Mesendoderm (in vitro differentiated cells): ENCODE results near the gene ROBO2.

Source experiments
- DNase-seq: peaks from one replicate; pipeline ENCODE4 v3.0.0; 2013
- H2AK5ac ChIP-seq: 2 replicates; pipeline ENCODE4 v1.6.1; 2013; ENCODE audit warnings: low read length, inconsistent platforms
- H2BK120ac ChIP-seq: 2 replicates; pipeline ENCODE4 v1.6.1; 2013; ENCODE audit warnings: low read depth, mild to moderate bottlenecking, low read length, moderate library complexity, mixed read lengths
- H2BK15ac ChIP-seq: replicated peaks from 2 replicates; pipeline ENCODE4 v1.6.1; 2013; ENCODE audit warnings: low read depth, mild to moderate bottlenecking, moderate library complexity
- H2BK5ac ChIP-seq: 2 replicates; pipeline ENCODE4 v1.6.1; 2013; ENCODE audit warnings: low read length, inconsistent platforms
- H3K18ac ChIP-seq: 2 replicates; pipeline ENCODE4 v1.6.1; 2013; ENCODE audit warnings: mild to moderate bottlenecking, low read length, mixed read lengths
- H3K23ac ChIP-seq: one replicate; pipeline ENCODE4 v1.6.1; 2013; ENCODE audit warnings: low read length
- H3K27ac ChIP-seq: 2 replicates; pipeline ENCODE4 v1.5.1; 2013; ENCODE audit warnings: low read depth, mild to moderate bottlenecking, inconsistent platforms, low read length, moderate library complexity
- H3K27me3 ChIP-seq: 2 replicates; pipeline ENCODE4 v1.6.1; 2013; ENCODE audit warnings: low read length, control low read depth, mild to moderate bottlenecking, inconsistent platforms; ENCODE audit not compliant: insufficient read depth, poor library complexity
- H3K36me3 ChIP-seq: 2 replicates; pipeline ENCODE4 v1.6.1; 2013; ENCODE audit warnings: low read length, inconsistent platforms; ENCODE audit not compliant: control insufficient read depth, insufficient read depth
- H3K4ac ChIP-seq: one replicate; pipeline ENCODE4 v1.6.1; 2013; ENCODE audit warnings: low read depth, mild to moderate bottlenecking, low read length, moderate library complexity
- H3K4me1 ChIP-seq: 2 replicates; pipeline ENCODE4 v1.6.1; 2013; ENCODE audit warnings: low read depth, low read length, inconsistent platforms; ENCODE audit not compliant: control insufficient read depth
- H3K4me2 ChIP-seq: 2 replicates; pipeline ENCODE4 v1.6.1; 2013; ENCODE audit warnings: low read length
- H3K4me3 ChIP-seq: 2 replicates; pipeline ENCODE4 v1.5.1; 2013; ENCODE audit warnings: mild to moderate bottlenecking, low read length
- H3K56ac ChIP-seq: one replicate; pipeline ENCODE4 v1.6.1; 2013; ENCODE audit warnings: low read length
- H3K79me1 ChIP-seq: 2 replicates; pipeline ENCODE4 v1.6.1; 2013; ENCODE audit warnings: low read length, inconsistent platforms
- H3K79me2 ChIP-seq: 2 replicates; pipeline ENCODE4 v1.6.1; 2013; ENCODE audit warnings: mild to moderate bottlenecking, low read length; ENCODE audit not compliant: control insufficient read depth, insufficient read depth
- H3K9ac ChIP-seq: 2 replicates; pipeline ENCODE4 v1.6.1; 2013; ENCODE audit warnings: low read length, inconsistent platforms
- H4K5ac ChIP-seq: one replicate; pipeline ENCODE4 v1.6.1; 2013; ENCODE audit warnings: low read length
- H4K8ac ChIP-seq: one replicate; pipeline ENCODE4 v1.6.1; 2013; ENCODE audit warnings: low read depth, mild to moderate bottlenecking, control low read depth, low read length, moderate library complexity
- WGBS: extraction: QIAGEN DNeasy Blood & Tissue Kit; methylation state at CpG from one replicate; pipeline ENCODE4 v1.1.7; 2013; ENCODE audit warnings: low lambda C conversion rate, missing lambda C conversion rate; ENCODE audit not compliant: insufficient coverage; ENCODE audit errors: extremely low coverage; 5-methylcytosine and 5-hydroxymethylcytosine counted together

Gene ROBO2

GRCh38 chr3:77506384-77506783 is 466.5 kb downstream of the ROBO2 start:
- H2BK120ac ChIP-seq: no peak overlapping the region
- no peak for DNase-seq
- WGBS: no CpG with 5 or more reads among the region's 5 CpGs
- no peak overlapping the region for H2BK5ac ChIP-seq
- no peak overlapping the region for H3K27ac ChIP-seq
- no peak overlapping the region for H2AK5ac ChIP-seq
- no peaks in the 10 kb centered on the region for H3K27me3 ChIP-seq
- H3K18ac ChIP-seq: no peak overlapping the region
- no peak overlapping the region for H2BK15ac ChIP-seq
- no peak overlapping the region for H4K5ac ChIP-seq
- no peak overlapping the region for H3K9ac ChIP-seq
- no peaks in the 10 kb centered on the region for H3K79me1 ChIP-seq
- no peak overlapping the region for H3K4me3 ChIP-seq
- no peaks in the 10 kb centered on the region for H3K36me3 ChIP-seq
- H4K8ac ChIP-seq: no peak overlapping the region
- no peak overlapping the region for H3K23ac ChIP-seq
- no peak overlapping the region for H3K4ac ChIP-seq
- H3K56ac ChIP-seq: no peak overlapping the region
- no peaks in the 10 kb centered on the region for H3K79me2 ChIP-seq
- no peak overlapping the region for H3K4me2 ChIP-seq
- no peaks in the 10 kb centered on the region for H3K4me1 ChIP-seq

- no peaks in the 10 kb centered on the region for H3K27me3 ChIP-seq
- no peak overlapping the region for H4K5ac ChIP-seq
- H3K4me3 ChIP-seq: no peak overlapping the region
- no peaks in the 10 kb centered on the region for H3K4me1 ChIP-seq
- no peak overlapping the region for H3K23ac ChIP-seq
- H3K4me2 ChIP-seq: no peak overlapping the region
- no peak for DNase-seq
- no peak overlapping the region for H3K27ac ChIP-seq
- H3K36me3 ChIP-seq: no peaks in the 10 kb centered on the region
- H3K18ac ChIP-seq: no peak overlapping the region
- H2BK15ac ChIP-seq: no peak overlapping the region
- H3K56ac ChIP-seq: no peak overlapping the region
- no peak overlapping the region for H2BK5ac ChIP-seq
- WGBS: no CpG with 5 or more reads among the region's 5 CpGs
- H3K9ac ChIP-seq: no peak overlapping the region
- no peaks in the 10 kb centered on the region for H3K79me2 ChIP-seq
- H2BK120ac ChIP-seq: no peak overlapping the region
- H4K8ac ChIP-seq: no peak overlapping the region
- no peaks in the 10 kb centered on the region for H3K79me1 ChIP-seq
- H2AK5ac ChIP-seq: no peak overlapping the region
- no peak overlapping the region for H3K4ac ChIP-seq
Observed at GRCh38 chr3:77513542-77513941, 473.6 kb downstream of the ROBO2 start.

DNA sequence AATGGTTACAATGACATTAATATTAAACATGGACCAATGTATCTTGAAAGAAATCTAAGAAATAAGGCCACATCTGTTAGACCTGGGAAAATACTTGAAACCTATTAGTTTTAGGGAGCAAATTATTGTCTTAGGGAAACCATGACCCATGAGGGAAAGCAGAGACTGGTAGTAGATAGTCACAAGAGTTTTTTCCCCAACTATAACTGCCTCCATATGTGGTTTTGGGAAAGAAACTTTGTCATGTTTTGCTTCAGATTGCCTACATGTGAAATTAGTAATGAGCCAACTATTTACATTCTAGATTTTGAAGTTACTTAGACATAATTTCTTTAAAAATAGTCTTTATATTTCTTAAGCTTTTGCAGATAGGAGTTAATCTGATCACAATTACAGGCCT is 474.9 kb downstream of the ROBO2 start:
- no peak overlapping the region for H2BK5ac ChIP-seq
- H3K18ac ChIP-seq: no peak overlapping the region
- H3K56ac ChIP-seq: no peak overlapping the region
- H3K79me1 ChIP-seq: no peaks in the 10 kb centered on the region
- no peak overlapping the region for H2BK120ac ChIP-seq
- H3K4me1 ChIP-seq: no peaks in the 10 kb centered on the region
- H4K8ac ChIP-seq: no peak overlapping the region
- no peaks in the 10 kb centered on the region for H3K36me3 ChIP-seq
- no peaks in the 10 kb centered on the region for H3K79me2 ChIP-seq
- no peak overlapping the region for H3K9ac ChIP-seq
- no peak for DNase-seq
- no peaks in the 10 kb centered on the region for H3K27me3 ChIP-seq
- no peak overlapping the region for H3K23ac ChIP-seq
- no peak overlapping the region for H2BK15ac ChIP-seq
- H3K4me3 ChIP-seq: no peak overlapping the region
- H3K4me2 ChIP-seq: no peak overlapping the region
- H3K4ac ChIP-seq: no peak overlapping the region
- no peak overlapping the region for H2AK5ac ChIP-seq
- H4K5ac ChIP-seq: no peak overlapping the region
- H3K27ac ChIP-seq: no peak overlapping the region

GRCh38 chr3:77524463-77524862 is 484.6 kb downstream of the ROBO2 start:
- no peaks in the 10 kb centered on the region for H3K4me1 ChIP-seq
- H3K9ac ChIP-seq: no peak overlapping the region
- no peak overlapping the region for H3K4me3 ChIP-seq
- peak; percentile 30 for DNase-seq
- no peak overlapping the region for H3K4me2 ChIP-seq
- H2BK120ac ChIP-seq: no peak overlapping the region
- no peak overlapping the region for H4K8ac ChIP-seq
- H3K23ac ChIP-seq: no peak overlapping the region
- no peak overlapping the region for H2BK5ac ChIP-seq
- no CpG with 5 or more reads among the region's 3 CpGs for WGBS
- no peaks in the 10 kb centered on the region for H3K36me3 ChIP-seq
- no peak overlapping the region for H3K27ac ChIP-seq
- H3K79me2 ChIP-seq: no peaks in the 10 kb centered on the region
- no peak overlapping the region for H2AK5ac ChIP-seq
- no peaks in the 10 kb centered on the region for H3K79me1 ChIP-seq
- no peak overlapping the region for H2BK15ac ChIP-seq
- no peak overlapping the region for H3K4ac ChIP-seq
- H4K5ac ChIP-seq: no peak overlapping the region
- no peaks in the 10 kb centered on the region for H3K27me3 ChIP-seq
- no peak overlapping the region for H3K18ac ChIP-seq
- H3K56ac ChIP-seq: no peak overlapping the region

- Histone ChIP-seq H2BK120ac (no peak overlapping the region), H4K5ac (no peak overlapping the region), H2BK5ac (no peak overlapping the region), H3K4me2 (no peak overlapping the region), H3K27ac (no peak overlapping the region), H3K4me3 (no peak overlapping the region), H4K8ac (no peak overlapping the region), H3K56ac (no peak overlapping the region), H2BK15ac (no peak overlapping the region), H3K27me3 (no peaks in the 10 kb centered on the region), H3K4ac (no peak overlapping the region), H3K79me1 (no peaks in the 10 kb centered on the region), H2AK5ac (no peak overlapping the region), H3K23ac (no peak overlapping the region), H3K36me3 (no peaks in the 10 kb centered on the region), H3K9ac (no peak overlapping the region), H3K79me2 (no peaks in the 10 kb centered on the region), H3K18ac (no peak overlapping the region), H3K4me1 (no peaks in the 10 kb centered on the region)
- DNase-seq: no peak
- WGBS: 100% methylated on average over 1 of the region's 3 CpGs
Observed at GRCh38 chr3:77524946-77525682, 485.2 kb downstream of the ROBO2 start.

- DNase-seq: no peak
- no peak overlapping the region for H3K56ac ChIP-seq
- WGBS: no CpG with 5 or more reads among the region's 4 CpGs
- H3K4me3 ChIP-seq: no peak overlapping the region
- no peaks in the 10 kb centered on the region for H3K79me2 ChIP-seq
- no peaks in the 10 kb centered on the region for H3K79me1 ChIP-seq
- no peak overlapping the region for H3K18ac ChIP-seq
- no peaks in the 10 kb centered on the region for H3K27me3 ChIP-seq
- no peak overlapping the region for H2BK15ac ChIP-seq
- no peak overlapping the region for H3K23ac ChIP-seq
- H2BK5ac ChIP-seq: no peak overlapping the region
- no peak overlapping the region for H3K4ac ChIP-seq
- no peak overlapping the region for H4K8ac ChIP-seq
- no peak overlapping the region for H3K4me2 ChIP-seq
- H4K5ac ChIP-seq: no peak overlapping the region
- H3K36me3 ChIP-seq: no peaks in the 10 kb centered on the region
- no peaks in the 10 kb centered on the region for H3K4me1 ChIP-seq
- no peak overlapping the region for H2BK120ac ChIP-seq
- H2AK5ac ChIP-seq: no peak overlapping the region
- no peak overlapping the region for H3K9ac ChIP-seq
- no peak overlapping the region for H3K27ac ChIP-seq
Observed at GRCh38 chr3:77526573-77527113, 486.7 kb downstream of the ROBO2 start.
